HEK293 (cell line): ENCODE results near the gene EHD2.
A peak's percentile ranks its signal among the peaks of the same experiment; 100 is the strongest.

Experiments used
- EGR2 ChIP-seq: fragments of 450-650 bp; formaldehyde crosslinking; IDR thresholded peaks from 2 replicates; pipeline ENCODE4 v1.5.1; 2016; ENCODE audit warnings: low read depth, missing biosample characterization, missing genetic modification characterization
- GLI4 ChIP-seq: fragments of 450-650 bp; formaldehyde crosslinking; IDR thresholded peaks from 2 replicates; pipeline ENCODE4 v1.5.1; 2016; ENCODE audit warnings: missing biosample characterization, missing genetic modification characterization
- GLIS1 ChIP-seq: fragments of 450-650 bp; formaldehyde crosslinking; IDR thresholded peaks from 2 replicates; pipeline ENCODE4 v1.5.1; 2016; ENCODE audit warnings: missing biosample characterization, missing genetic modification characterization
- HOXD13 ChIP-seq: sonication (generic); formaldehyde crosslinking; IDR thresholded peaks from 2 replicates; pipeline ENCODE4 v1.8.0; 2022; ENCODE audit warnings: missing genetic modification reagents, borderline replicate concordance
- MYNN ChIP-seq: fragments of 450-650 bp; formaldehyde crosslinking; IDR thresholded peaks from 2 replicates; pipeline ENCODE4 v1.5.1; 2016; ENCODE audit warnings: missing biosample characterization, missing genetic modification characterization, borderline replicate concordance
- SP7 ChIP-seq: fragments of 450-650 bp; formaldehyde crosslinking; IDR thresholded peaks from 2 replicates; pipeline ENCODE4 v1.5.1; 2016; ENCODE audit warnings: missing biosample characterization, missing genetic modification characterization
- TRIM28 ChIP-seq: IDR thresholded peaks from 2 replicates; pipeline ENCODE4 v1.6.1; 2011; ENCODE audit warnings: low read length, control low read depth, borderline replicate concordance
- ZBTB8A ChIP-seq: fragments of 450-650 bp; formaldehyde crosslinking; IDR thresholded peaks from 2 replicates; pipeline ENCODE4 v1.5.1; 2016; ENCODE audit warnings: missing biosample characterization, missing genetic modification characterization
- ZFP37 ChIP-seq: fragments of 450-650 bp; formaldehyde crosslinking; IDR thresholded peaks from 2 replicates; pipeline ENCODE4 v1.5.1; 2016; ENCODE audit warnings: missing biosample characterization, missing genetic modification characterization
- ZIC2 ChIP-seq: fragments of 450-650 bp; formaldehyde crosslinking; IDR thresholded peaks from 2 replicates; pipeline ENCODE4 v1.5.1; 2016; ENCODE audit warnings: missing biosample characterization, missing genetic modification characterization
- ZNF140 ChIP-seq: fragments of 450-650 bp; formaldehyde crosslinking; IDR thresholded peaks from 2 replicates; pipeline ENCODE4 v1.5.1; 2016; ENCODE audit warnings: missing biosample characterization, missing genetic modification characterization
- ZNF19 ChIP-seq: fragments of 450-650 bp; formaldehyde crosslinking; IDR thresholded peaks from 2 replicates; pipeline ENCODE4; 2016; ENCODE audit warnings: missing biosample characterization, missing genetic modification characterization, low read depth
- ZNF2 ChIP-seq: fragments of 450-650 bp; formaldehyde crosslinking; IDR thresholded peaks from 2 replicates; pipeline ENCODE4 v1.5.1; 2016; ENCODE audit warnings: missing biosample characterization, missing genetic modification characterization
- ZNF341 ChIP-seq: fragments of 450-650 bp; formaldehyde crosslinking; IDR thresholded peaks from 2 replicates; pipeline ENCODE4; 2016; ENCODE audit warnings: low read depth, missing biosample characterization, missing genetic modification characterization
- ZNF391 ChIP-seq: fragments of 450-650 bp; formaldehyde crosslinking; IDR thresholded peaks from 2 replicates; pipeline ENCODE4 v1.5.1; 2016; ENCODE audit warnings: low read depth, missing biosample characterization, missing genetic modification characterization, borderline replicate concordance
- ZNF473 ChIP-seq: fragments of 450-650 bp; formaldehyde crosslinking; IDR thresholded peaks from 2 replicates; pipeline ENCODE4 v1.5.1; 2017; ENCODE audit warnings: missing biosample characterization, missing genetic modification characterization
- ZNF548 ChIP-seq: fragments of 450-650 bp; formaldehyde crosslinking; IDR thresholded peaks from 2 replicates; pipeline ENCODE4 v1.5.1; 2016; ENCODE audit warnings: missing biosample characterization, missing genetic modification characterization
- ZNF555 ChIP-seq: fragments of 450-650 bp; formaldehyde crosslinking; conservative IDR thresholded peaks from 2 replicates; pipeline ENCODE4 v1.5.1; 2017; ENCODE audit warnings: missing biosample characterization, mild to moderate bottlenecking, missing genetic modification characterization, inconsistent platforms
- ZNF624 ChIP-seq: fragments of 450-650 bp; formaldehyde crosslinking; IDR thresholded peaks from 2 replicates; pipeline ENCODE4 v1.5.1; 2017; ENCODE audit warnings: missing biosample characterization, missing genetic modification characterization
- ZNF654 ChIP-seq: fragments of 450-650 bp; formaldehyde crosslinking; IDR thresholded peaks from 2 replicates; pipeline ENCODE4 v1.5.1; 2016; ENCODE audit warnings: low read depth, missing biosample characterization, missing genetic modification characterization
- TF ChIP-seq, protein P1 (sequence below): fragments of 450-650 bp; formaldehyde crosslinking; IDR thresholded peaks from 2 replicates; pipeline ENCODE4 v1.5.1; 2016; ENCODE audit warnings: missing biosample characterization, missing genetic modification characterization
- TF ChIP-seq, protein P2 (sequence below): fragments of 450-650 bp; formaldehyde crosslinking; optimal IDR thresholded peaks from 2 replicates; pipeline ENCODE3; 2016; ENCODE audit warnings: missing biosample characterization, mild to moderate bottlenecking, missing genetic modification characterization
- TF ChIP-seq, protein P3 (sequence below): fragments of 450-650 bp; formaldehyde crosslinking; IDR thresholded peaks from 2 replicates; pipeline ENCODE4 v1.5.1; 2016; ENCODE audit warnings: missing biosample characterization, missing genetic modification characterization

The EHD2 gene

DNA sequence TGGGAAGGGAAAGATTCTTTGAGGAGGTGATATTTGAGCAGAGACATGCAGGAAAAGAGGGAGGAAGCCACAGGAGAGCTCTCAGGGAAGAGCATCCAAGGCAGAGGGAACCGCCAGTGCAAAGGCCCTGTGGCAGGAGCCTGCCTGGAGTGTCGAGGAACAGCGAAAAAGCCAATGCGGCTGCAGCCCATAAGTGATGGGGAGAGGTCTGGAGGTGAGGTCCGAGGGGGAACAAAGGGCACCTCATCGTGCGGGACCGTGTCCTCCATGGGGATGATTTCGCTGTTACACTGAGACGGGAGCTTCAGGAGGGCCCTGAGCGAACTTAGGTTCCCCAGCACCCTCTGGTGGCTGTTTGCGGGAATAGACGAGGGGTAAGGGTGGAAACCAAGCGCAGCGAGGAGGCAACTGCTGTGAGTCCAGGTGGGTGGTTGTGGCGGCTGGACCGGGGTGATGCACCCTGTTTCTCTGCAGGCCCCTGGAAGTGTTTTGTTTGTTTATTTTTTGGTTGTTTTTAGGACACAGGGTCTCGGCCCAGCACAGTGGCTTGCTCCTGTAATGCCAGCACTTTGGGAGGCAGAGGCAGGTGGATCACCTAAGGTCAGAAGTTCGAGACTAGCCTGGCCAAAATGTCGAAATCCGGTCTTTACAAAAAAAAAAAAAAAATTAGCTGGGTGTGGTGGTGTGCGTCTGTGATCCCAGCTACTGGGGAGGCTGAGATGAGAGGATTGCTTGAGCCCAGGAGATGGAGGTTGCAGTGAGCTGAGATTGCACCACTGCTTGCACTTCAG is 5.9 kb upstream of the EHD2 start (continued):
- TF ChIP-seq SP7 (tag by site-specific recombination) (0 out of 2 replicates have a peak, but pooled peaks have one; percentile 20), ZNF624 (tag by site-specific recombination) (no peak), EGR2 (0 out of 2 replicates have a peak, but pooled peaks have one; percentile 36), ZNF19 (tag by site-specific recombination) (no peak), ZNF555 (no peak), TRIM28 (no peak; the same call in 1 of the 2 replicates), ZNF391 (tag by site-specific recombination) (0 out of 2 replicates have a peak, but pooled peaks have one; percentile 40), ZNF2 (tag by site-specific recombination) (peak; percentile 49; the same call in 1 of the 2 replicates), ZBTB8A (0 out of 2 replicates have a peak, but pooled peaks have one; percentile 11), ZNF341 (tag by site-specific recombination) (peak; percentile 42; the same call in 1 of the 2 replicates), ZNF140 (tag by site-specific recombination) (no peak), ZFP37 (tag by site-specific recombination) (0 out of 2 replicates have a peak, but pooled peaks have one; percentile 33), GLI4 (peak; percentile 65; the same call in 1 of the 2 replicates), MYNN (tag by site-specific recombination) (no peak), ZNF654 (tag by site-specific recombination) (peak; percentile 68), HOXD13 (CRISPR knock-in tag) (no peak), GLIS1 (tag by site-specific recombination) (peak; percentile 47), ZNF548 (no peak), ZNF473 (no peak), ZIC2 (tag by site-specific recombination) (peak; percentile 56)
- TF ChIP-seq, protein P1, sequence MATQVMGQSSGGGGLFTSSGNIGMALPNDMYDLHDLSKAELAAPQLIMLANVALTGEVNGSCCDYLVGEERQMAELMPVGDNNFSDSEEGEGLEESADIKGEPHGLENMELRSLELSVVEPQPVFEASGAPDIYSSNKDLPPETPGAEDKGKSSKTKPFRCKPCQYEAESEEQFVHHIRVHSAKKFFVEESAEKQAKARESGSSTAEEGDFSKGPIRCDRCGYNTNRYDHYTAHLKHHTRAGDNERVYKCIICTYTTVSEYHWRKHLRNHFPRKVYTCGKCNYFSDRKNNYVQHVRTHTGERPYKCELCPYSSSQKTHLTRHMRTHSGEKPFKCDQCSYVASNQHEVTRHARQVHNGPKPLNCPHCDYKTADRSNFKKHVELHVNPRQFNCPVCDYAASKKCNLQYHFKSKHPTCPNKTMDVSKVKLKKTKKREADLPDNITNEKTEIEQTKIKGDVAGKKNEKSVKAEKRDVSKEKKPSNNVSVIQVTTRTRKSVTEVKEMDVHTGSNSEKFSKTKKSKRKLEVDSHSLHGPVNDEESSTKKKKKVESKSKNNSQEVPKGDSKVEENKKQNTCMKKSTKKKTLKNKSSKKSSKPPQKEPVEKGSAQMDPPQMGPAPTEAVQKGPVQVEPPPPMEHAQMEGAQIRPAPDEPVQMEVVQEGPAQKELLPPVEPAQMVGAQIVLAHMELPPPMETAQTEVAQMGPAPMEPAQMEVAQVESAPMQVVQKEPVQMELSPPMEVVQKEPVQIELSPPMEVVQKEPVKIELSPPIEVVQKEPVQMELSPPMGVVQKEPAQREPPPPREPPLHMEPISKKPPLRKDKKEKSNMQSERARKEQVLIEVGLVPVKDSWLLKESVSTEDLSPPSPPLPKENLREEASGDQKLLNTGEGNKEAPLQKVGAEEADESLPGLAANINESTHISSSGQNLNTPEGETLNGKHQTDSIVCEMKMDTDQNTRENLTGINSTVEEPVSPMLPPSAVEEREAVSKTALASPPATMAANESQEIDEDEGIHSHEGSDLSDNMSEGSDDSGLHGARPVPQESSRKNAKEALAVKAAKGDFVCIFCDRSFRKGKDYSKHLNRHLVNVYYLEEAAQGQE (tag by site-specific recombination): peak; percentile 31; the same call in 1 of the 2 replicates
- TF ChIP-seq, protein P2, sequence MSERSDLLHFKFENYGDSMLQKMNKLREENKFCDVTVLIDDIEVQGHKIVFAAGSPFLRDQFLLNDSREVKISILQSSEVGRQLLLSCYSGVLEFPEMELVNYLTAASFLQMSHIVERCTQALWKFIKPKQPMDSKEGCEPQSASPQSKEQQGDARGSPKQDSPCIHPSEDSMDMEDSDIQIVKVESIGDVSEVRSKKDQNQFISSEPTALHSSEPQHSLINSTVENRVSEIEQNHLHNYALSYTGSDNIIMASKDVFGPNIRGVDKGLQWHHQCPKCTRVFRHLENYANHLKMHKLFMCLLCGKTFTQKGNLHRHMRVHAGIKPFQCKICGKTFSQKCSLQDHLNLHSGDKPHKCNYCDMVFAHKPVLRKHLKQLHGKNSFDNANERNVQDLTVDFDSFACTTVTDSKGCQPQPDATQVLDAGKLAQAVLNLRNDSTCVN: peak; percentile 16
- TF ChIP-seq, protein P3, sequence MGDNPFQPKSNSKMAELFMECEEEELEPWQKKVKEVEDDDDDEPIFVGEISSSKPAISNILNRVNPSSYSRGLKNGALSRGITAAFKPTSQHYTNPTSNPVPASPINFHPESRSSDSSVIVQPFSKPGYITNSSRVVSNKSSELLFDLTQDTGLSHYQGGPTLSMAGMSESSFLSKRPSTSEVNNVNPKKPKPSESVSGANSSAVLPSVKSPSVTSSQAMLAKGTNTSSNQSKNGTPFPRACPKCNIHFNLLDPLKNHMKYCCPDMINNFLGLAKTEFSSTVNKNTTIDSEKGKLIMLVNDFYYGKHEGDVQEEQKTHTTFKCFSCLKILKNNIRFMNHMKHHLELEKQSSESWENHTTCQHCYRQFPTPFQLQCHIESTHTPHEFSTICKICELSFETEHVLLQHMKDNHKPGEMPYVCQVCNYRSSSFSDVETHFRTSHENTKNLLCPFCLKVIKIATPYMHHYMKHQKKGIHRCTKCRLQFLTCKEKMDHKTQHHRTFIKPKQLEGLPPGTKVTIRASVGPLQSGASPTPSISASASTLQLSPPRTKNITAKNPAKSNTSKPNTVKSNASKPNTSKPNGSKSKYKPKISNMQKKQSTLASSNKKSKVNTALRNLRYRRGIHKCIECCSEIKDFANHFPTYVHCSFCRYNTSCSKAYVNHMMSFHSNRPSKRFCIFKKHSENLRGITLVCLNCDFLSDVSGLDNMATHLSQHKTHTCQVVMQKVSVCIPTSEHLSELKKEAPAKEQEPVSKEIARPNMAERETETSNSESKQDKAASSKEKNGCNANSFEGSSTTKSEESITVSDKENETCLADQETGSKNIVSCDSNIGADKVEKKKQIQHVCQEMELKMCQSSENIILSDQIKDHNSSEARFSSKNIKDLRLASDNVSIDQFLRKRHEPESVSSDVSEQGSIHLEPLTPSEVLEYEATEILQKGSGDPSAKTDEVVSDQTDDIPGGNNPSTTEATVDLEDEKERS (tag by site-specific recombination): 0 out of 2 replicates have a peak, but pooled peaks have one; percentile 35
